ENCODE measurements around the gene CDH13.

Gene CDH13

GRCh38 chr16:82793528-82794245, 166.9 kb downstream of the CDH13 start:
- DNase-seq = no peak

GRCh38 chr16:82796047-82796446, 169.3 kb downstream of the CDH13 start:
- DNase-seq = no peak

GRCh38 chr16:82801361-82801760, 174.6 kb downstream of the CDH13 start:
- DNase-seq = no peak

- DNase-seq = no peak
Measured at GRCh38 chr16:82805866-82806265, 179.1 kb downstream of the CDH13 start.

GRCh38 chr16:82807311-82807710, 180.5 kb downstream of the CDH13 start:
- DNase-seq = no peak

- DNase-seq = no peak
Measured at GRCh38 chr16:82808036-82808435, 181.3 kb downstream of the CDH13 start.

- DNase-seq = no peak
Measured at GRCh38 chr16:82810077-82810476, 183.3 kb downstream of the CDH13 start.

GRCh38 chr16:82814059-82814458, 187.3 kb downstream of the CDH13 start:
- DNase-seq = no peak

- no peak for DNase-seq
Measured at GRCh38 chr16:82819286-82819685, 192.5 kb downstream of the CDH13 start.

- DNase-seq = no peak
Measured at GRCh38 chr16:82820855-82821254, 194.1 kb downstream of the CDH13 start.

GRCh38 chr16:82824408-82824807, 197.6 kb downstream of the CDH13 start:
- no peak for DNase-seq

- DNase-seq = no peak
Measured at GRCh38 chr16:82829301-82829700, 202.5 kb downstream of the CDH13 start.

GRCh38 chr16:82830944-82831343, 204.2 kb downstream of the CDH13 start:
- no peak for DNase-seq

GRCh38 chr16:82832821-82833220, 206.1 kb downstream of the CDH13 start:
- peak; percentile 42 for DNase-seq

- DNase-seq = peak; percentile 100
Measured at GRCh38 chr16:82833378-82833993, 206.7 kb downstream of the CDH13 start.

GRCh38 chr16:82834151-82834815, 207.5 kb downstream of the CDH13 start:
- no peak for DNase-seq

GRCh38 chr16:82835487-82836155, 208.9 kb downstream of the CDH13 start:
- no peak for DNase-seq

GRCh38 chr16:82841108-82841507, 214.3 kb downstream of the CDH13 start:
- DNase-seq = no peak

GRCh38 chr16:82843606-82844271, 217.0 kb downstream of the CDH13 start:
- DNase-seq = no peak

- peak; percentile 68 for DNase-seq
Measured at GRCh38 chr16:82845116-82845515, 218.3 kb downstream of the CDH13 start.

- DNase-seq = no peak
Measured at GRCh38 chr16:82846806-82847205, 220.0 kb downstream of the CDH13 start.

GRCh38 chr16:82848013-82848412, 221.2 kb downstream of the CDH13 start:
- no peak for DNase-seq

- DNase-seq = no peak
Measured at GRCh38 chr16:82852388-82853008, 225.7 kb downstream of the CDH13 start.
